ENCODE measurements around the gene CLTCL1. TPM values are rescaled to one million over a fixed set of nuclear protein-coding genes. Genes with fewer than 3 reads are reported as not detected.

CLTCL1 gene
- total and polyA plus RNA-seq, 4 donors, result 12.3 to 20.9 (median 15.7) TPM

DNA sequence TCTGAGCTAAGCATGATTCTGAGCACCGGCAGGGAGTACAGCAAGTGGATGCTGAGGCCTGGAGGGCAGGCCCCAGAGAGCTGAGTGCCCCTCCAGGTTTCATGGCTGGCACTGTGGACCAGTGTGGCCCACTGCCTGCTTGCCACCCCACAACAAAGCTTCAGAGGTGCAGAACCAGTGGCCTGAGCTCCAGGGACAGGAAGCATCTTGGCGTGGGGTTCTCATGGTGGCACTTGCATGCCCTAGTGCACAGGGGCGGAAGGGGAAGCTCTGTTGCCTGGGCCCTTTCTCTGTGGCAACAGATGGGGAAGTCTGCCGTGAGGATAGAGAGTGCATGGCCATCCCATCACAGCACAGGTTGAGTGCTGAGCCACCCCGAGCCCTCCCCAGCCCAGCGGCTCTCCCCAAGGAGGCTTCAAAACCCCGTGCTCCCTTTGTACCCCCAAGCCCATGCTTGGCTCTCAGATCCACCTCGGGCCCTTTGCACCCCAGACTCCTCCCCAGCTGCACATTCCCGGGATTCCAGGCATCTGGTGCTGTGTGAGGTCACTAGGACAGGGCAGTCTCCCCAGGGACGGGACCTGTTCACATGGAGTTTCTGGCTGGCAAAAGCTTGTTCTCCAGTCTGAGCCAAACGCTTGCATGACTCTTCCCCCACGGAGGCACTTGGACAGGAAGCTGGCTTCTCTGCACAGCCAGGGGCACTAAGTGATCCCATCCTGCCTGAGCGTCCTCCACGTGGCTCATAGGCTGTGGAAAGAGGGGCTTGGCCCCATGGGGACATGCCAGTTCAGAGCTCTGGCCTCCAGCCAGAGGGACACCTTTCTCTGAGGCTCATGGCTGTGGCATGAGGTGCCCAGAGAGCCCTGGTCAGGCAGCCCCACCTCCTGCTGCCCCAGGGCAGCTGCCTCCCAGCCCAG is 117.2 kb downstream of the CLTCL1 start:
- no peak overlapping the region for H3K4me3 ChIP-seq (ENCODE audit: low read depth, low read length)
- peaks cover 10% of the 10 kb centered on the region for H3K27me3 ChIP-seq (ENCODE audit: control insufficient read depth, insufficient read depth, low read length)
- no peaks in the 10 kb centered on the region for H3K9me3 ChIP-seq (ENCODE audit: control insufficient read depth, insufficient read depth, low read length)
- DNase-seq (ENCODE audit: low read depth in 4 of 6, low spot score in 6 of 6), result no peak
- WGBS (ENCODE audit: insufficient coverage), result 55% methylated on average over 14 of the region's 14 CpGs
- peaks cover 48% of the 10 kb centered on the region for H3K36me3 ChIP-seq (ENCODE audit: control insufficient read depth, insufficient read depth, low read length)
- H3K4me1 ChIP-seq (ENCODE audit: control insufficient read depth, insufficient read depth, low read length), result peaks cover 85% of the 10 kb centered on the region
- H3K27ac ChIP-seq (ENCODE audit: low read depth, low read length), result no peak overlapping the region

- WGBS (ENCODE audit: insufficient coverage), result 89% methylated on average over 14 of the region's 19 CpGs
- no peak for DNase-seq (ENCODE audit: low read depth in 4 of 6, low spot score in 6 of 6)
- peaks cover 80% of the 10 kb centered on the region for H3K4me1 ChIP-seq (ENCODE audit: control insufficient read depth, insufficient read depth, low read length)
- peaks cover 48% of the 10 kb centered on the region for H3K36me3 ChIP-seq (ENCODE audit: control insufficient read depth, insufficient read depth, low read length)
- H3K9me3 ChIP-seq (ENCODE audit: control insufficient read depth, insufficient read depth, low read length), result no peaks in the 10 kb centered on the region
- no peak overlapping the region for H3K4me3 ChIP-seq (ENCODE audit: low read depth, low read length)
- H3K27ac ChIP-seq (ENCODE audit: low read depth, low read length), result no peak overlapping the region
- H3K27me3 ChIP-seq (ENCODE audit: control insufficient read depth, insufficient read depth, low read length), result peaks cover 20% of the 10 kb centered on the region
These were observed 118.2 kb downstream of the CLTCL1 start for GRCh38 chr22:19173047-19174035.

GRCh38 chr22:19172213-19173046 is 119.1 kb downstream of the CLTCL1 start:
- Histone ChIP-seq H3K27ac (ENCODE audit: low read depth, low read length) (no peak overlapping the region), H3K4me1 (ENCODE audit: control insufficient read depth, insufficient read depth, low read length) (peaks cover 77% of the 10 kb centered on the region), H3K4me3 (ENCODE audit: low read depth, low read length) (peak overlapping the region; percentile 84), H3K27me3 (ENCODE audit: control insufficient read depth, insufficient read depth, low read length) (peaks cover 29% of the 10 kb centered on the region), H3K9me3 (ENCODE audit: control insufficient read depth, insufficient read depth, low read length) (no peaks in the 10 kb centered on the region), H3K36me3 (ENCODE audit: control insufficient read depth, insufficient read depth, low read length) (peaks cover 45% of the 10 kb centered on the region)
- WGBS (ENCODE audit: insufficient coverage), result 23% methylated on average over 8 of the region's 13 CpGs
- no peak for DNase-seq (ENCODE audit: low read depth in 4 of 6, low spot score in 6 of 6)

DNA sequence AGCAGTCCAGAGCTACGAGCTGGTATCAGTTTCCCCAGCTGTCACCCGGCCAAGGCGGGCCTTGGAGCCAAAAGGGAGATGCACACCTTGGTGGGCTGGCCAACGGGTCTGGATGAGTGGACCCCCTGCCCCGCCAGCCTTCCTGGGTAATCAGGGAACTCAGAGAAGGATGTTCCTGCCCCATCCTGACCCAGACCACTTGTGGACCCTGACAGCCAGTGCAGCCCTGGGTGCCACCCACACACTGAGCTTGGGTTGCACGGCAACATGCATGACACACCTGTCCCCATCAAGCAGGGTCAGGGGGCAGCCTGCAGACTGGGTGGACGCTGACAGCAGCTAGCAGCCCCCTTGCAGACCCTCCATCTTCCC is 121.6 kb downstream of the CLTCL1 start:
- H3K4me3 ChIP-seq (ENCODE audit: low read depth, low read length), result no peak overlapping the region
- DNase-seq (ENCODE audit: low read depth in 4 of 6, low spot score in 6 of 6), result no peak
- H3K27me3 ChIP-seq (ENCODE audit: control insufficient read depth, insufficient read depth, low read length), result peaks cover 37% of the 10 kb centered on the region
- peaks cover 52% of the 10 kb centered on the region for H3K4me1 ChIP-seq (ENCODE audit: control insufficient read depth, insufficient read depth, low read length)
- no peak overlapping the region for H3K27ac ChIP-seq (ENCODE audit: low read depth, low read length)
- no peaks in the 10 kb centered on the region for H3K9me3 ChIP-seq (ENCODE audit: control insufficient read depth, insufficient read depth, low read length)
- peaks cover 20% of the 10 kb centered on the region for H3K36me3 ChIP-seq (ENCODE audit: control insufficient read depth, insufficient read depth, low read length)
- WGBS (ENCODE audit: insufficient coverage), result 53% methylated on average over 7 of the region's 7 CpGs

DNA sequence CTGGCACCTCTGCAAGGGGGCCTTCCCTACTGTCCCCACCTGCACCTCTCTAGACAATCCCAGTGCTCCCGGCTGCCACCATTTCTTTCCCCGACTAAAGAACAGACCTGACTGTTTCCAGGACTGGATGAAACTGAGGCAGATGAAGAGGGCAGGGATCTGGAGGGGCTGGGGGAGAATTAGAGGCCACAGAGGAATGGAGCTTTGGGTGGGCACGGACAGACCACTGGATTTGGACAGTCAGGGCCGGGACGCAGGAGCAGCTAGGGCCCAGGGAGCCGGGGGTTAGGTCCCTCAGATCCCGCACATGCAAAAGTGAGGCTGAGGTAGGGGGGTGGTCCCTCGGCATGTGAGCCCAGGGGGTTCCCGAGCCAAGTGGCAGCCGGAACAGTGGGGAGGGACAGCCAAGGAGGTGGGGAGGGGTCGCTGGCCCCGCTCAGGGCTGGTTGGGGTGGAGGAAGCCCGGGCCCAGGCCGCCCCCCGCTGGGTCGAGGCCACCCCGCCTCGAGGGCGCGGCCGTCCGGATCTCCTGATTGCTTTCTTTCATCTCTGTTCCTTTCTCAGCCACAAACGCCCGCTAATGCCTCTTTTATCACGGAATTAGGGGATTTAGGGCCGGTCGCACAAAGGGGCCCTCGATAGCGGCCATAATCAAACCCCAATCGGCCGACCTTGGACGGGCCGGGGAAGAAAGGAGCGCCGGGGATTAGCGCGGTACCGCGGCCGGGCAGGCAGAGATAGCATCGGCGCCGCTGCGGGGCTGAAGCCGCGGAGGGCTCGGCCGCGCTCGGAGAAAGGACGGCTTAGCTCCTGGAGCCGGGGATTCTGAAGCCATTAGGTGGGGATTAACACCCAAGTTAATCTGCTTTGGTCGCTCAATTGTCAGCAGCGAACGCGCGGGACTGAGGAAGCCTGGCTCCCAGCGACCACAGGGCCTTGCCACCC is 122.2 kb downstream of the CLTCL1 start:
- no peak overlapping the region for H3K27ac ChIP-seq (ENCODE audit: low read depth, low read length)
- H3K27me3 ChIP-seq (ENCODE audit: control insufficient read depth, insufficient read depth, low read length), result peaks cover 37% of the 10 kb centered on the region
- peaks cover 13% of the 10 kb centered on the region for H3K36me3 ChIP-seq (ENCODE audit: control insufficient read depth, insufficient read depth, low read length)
- 6% methylated on average over 55 of the region's 58 CpGs for WGBS (ENCODE audit: insufficient coverage)
- H3K4me3 ChIP-seq (ENCODE audit: low read depth, low read length), result no peak overlapping the region
- H3K9me3 ChIP-seq (ENCODE audit: control insufficient read depth, insufficient read depth, low read length), result no peaks in the 10 kb centered on the region
- DNase-seq (ENCODE audit: low read depth in 4 of 6, low spot score in 6 of 6), result no peak
- peaks cover 46% of the 10 kb centered on the region for H3K4me1 ChIP-seq (ENCODE audit: control insufficient read depth, insufficient read depth, low read length)

GRCh38 chr22:19168088-19168890 is 123.2 kb downstream of the CLTCL1 start:
- WGBS (ENCODE audit: insufficient coverage), result 68% methylated on average over 17 of the region's 17 CpGs
- peaks cover 37% of the 10 kb centered on the region for H3K27me3 ChIP-seq (ENCODE audit: control insufficient read depth, insufficient read depth, low read length)

GRCh38 chr22:19167106-19167869 is 124.2 kb downstream of the CLTCL1 start:
- Histone ChIP-seq H3K9me3 (ENCODE audit: control insufficient read depth, insufficient read depth, low read length) (no peaks in the 10 kb centered on the region), H3K27me3 (ENCODE audit: control insufficient read depth, insufficient read depth, low read length) (peaks cover 37% of the 10 kb centered on the region), H3K4me3 (ENCODE audit: low read depth, low read length) (no peak overlapping the region), H3K36me3 (ENCODE audit: control insufficient read depth, insufficient read depth, low read length) (no peaks in the 10 kb centered on the region), H3K4me1 (ENCODE audit: control insufficient read depth, insufficient read depth, low read length) (peaks cover 26% of the 10 kb centered on the region), H3K27ac (ENCODE audit: low read depth, low read length) (no peak overlapping the region)
- WGBS (ENCODE audit: insufficient coverage), result 83% methylated on average over 13 of the region's 13 CpGs
- no peak for DNase-seq (ENCODE audit: low read depth in 4 of 6, low spot score in 6 of 6)

More at GRCh38 chr22:19168088-19168890, 123.2 kb downstream of the CLTCL1 start:
- Histone ChIP-seq H3K36me3 (ENCODE audit: control insufficient read depth, insufficient read depth, low read length) (peaks cover 3% of the 10 kb centered on the region), H3K27ac (ENCODE audit: low read depth, low read length) (no peak overlapping the region), H3K9me3 (ENCODE audit: control insufficient read depth, insufficient read depth, low read length) (no peaks in the 10 kb centered on the region), H3K4me3 (ENCODE audit: low read depth, low read length) (no peak overlapping the region), H3K4me1 (ENCODE audit: control insufficient read depth, insufficient read depth, low read length) (peaks cover 36% of the 10 kb centered on the region)
- no peak for DNase-seq (ENCODE audit: low read depth in 4 of 6, low spot score in 6 of 6)

All from spinal cord (tissue), 10 donors.